Measurements from ENCODE around the gene RAG1.

DNA sequence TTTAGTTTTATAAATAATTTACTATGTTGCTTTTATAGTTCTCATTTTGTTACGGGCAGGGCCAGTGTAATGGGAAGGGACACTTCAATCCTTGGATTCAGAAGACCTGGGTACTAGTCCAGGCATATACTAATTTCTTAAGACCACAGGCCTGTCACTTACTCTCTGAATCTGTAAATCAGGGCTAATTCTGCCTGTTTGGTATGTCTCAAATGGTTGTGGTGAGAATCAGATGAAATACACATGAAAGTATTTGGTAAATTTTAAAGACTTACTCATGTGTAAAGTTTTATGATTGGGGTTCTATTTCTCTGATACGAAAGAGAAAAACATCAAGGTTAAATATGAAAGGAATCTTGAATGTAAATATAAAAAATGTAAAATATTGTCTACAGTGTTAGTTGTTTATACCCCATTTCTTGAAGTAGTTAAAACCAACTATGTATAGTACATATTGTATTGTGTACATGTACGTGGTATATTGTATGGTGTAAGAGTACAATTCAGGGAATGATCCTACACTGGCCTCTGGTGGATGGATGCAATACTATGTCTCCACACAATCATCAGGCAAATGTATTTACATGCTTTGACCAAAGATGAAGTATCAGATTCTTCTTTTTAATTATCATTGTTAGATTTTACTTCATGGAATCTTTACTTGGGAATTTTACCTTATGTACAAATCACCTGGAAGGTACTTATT is 54.8 kb downstream of the RAG1 start:
- TF ChIP-seq, protein P1, sequence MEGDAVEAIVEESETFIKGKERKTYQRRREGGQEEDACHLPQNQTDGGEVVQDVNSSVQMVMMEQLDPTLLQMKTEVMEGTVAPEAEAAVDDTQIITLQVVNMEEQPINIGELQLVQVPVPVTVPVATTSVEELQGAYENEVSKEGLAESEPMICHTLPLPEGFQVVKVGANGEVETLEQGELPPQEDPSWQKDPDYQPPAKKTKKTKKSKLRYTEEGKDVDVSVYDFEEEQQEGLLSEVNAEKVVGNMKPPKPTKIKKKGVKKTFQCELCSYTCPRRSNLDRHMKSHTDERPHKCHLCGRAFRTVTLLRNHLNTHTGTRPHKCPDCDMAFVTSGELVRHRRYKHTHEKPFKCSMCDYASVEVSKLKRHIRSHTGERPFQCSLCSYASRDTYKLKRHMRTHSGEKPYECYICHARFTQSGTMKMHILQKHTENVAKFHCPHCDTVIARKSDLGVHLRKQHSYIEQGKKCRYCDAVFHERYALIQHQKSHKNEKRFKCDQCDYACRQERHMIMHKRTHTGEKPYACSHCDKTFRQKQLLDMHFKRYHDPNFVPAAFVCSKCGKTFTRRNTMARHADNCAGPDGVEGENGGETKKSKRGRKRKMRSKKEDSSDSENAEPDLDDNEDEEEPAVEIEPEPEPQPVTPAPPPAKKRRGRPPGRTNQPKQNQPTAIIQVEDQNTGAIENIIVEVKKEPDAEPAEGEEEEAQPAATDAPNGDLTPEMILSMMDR (optimal IDR thresholded peaks at IDR 0.05 in 1 of 3, IDR thresholded peaks at IDR 0.05 in 1 of 3, conservative IDR thresholded peaks at IDR 0.05 in 1 of 3; ENCODE audit: extremely low read depth in 1 of 3, insufficient read depth in 2 of 3, low read length in 3 of 3): peak in 1 of 3 experiments; percentile 34
- TF ChIP-seq EZH2 (IDR thresholded peaks at IDR 0.05; ENCODE audit: low read length): no peak
